ENCODE data around the gene TDRD12.

DNA sequence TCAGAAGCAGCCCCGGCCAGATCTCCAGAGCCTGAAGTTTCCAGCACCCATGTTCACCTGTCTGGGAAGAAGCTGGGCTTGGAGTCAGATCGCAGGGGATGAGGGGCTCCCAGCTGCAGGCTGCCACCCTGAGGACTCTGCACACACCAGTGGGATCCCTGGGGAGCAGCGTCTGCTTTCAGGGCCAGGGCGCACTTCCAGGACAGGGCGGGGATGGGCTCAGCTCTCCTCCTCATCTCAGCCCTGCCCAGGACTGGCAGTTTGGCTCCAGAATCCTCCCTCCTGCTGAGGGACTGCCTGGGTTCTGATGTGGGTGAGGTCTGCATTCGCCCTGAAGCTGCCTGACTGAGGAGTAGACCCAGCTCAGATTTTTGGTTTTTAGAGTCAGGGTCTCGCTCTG is 146.5 kb downstream of the TDRD12 start:
- TF ChIP-seq, protein P1, sequence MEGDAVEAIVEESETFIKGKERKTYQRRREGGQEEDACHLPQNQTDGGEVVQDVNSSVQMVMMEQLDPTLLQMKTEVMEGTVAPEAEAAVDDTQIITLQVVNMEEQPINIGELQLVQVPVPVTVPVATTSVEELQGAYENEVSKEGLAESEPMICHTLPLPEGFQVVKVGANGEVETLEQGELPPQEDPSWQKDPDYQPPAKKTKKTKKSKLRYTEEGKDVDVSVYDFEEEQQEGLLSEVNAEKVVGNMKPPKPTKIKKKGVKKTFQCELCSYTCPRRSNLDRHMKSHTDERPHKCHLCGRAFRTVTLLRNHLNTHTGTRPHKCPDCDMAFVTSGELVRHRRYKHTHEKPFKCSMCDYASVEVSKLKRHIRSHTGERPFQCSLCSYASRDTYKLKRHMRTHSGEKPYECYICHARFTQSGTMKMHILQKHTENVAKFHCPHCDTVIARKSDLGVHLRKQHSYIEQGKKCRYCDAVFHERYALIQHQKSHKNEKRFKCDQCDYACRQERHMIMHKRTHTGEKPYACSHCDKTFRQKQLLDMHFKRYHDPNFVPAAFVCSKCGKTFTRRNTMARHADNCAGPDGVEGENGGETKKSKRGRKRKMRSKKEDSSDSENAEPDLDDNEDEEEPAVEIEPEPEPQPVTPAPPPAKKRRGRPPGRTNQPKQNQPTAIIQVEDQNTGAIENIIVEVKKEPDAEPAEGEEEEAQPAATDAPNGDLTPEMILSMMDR (IDR thresholded peaks at IDR 0.05), result no peak
- TF ChIP-seq EP300 (IDR thresholded peaks at IDR 0.05) (no peak), POLR2A (IDR thresholded peaks at IDR 0.05) (no peak), POLR2AphosphoS5 (IDR thresholded peaks at IDR 0.05) (no peak)
